Hair follicular keratinocyte (primary cell): Measurements from ENCODE around the gene PPIL3. TPM values are rescaled to one million over a fixed set of nuclear protein-coding genes. Genes with fewer than 3 reads are reported as not detected.

Experiments
- total RNA-seq: library from RNA; depleted of rRNA; stranded (reverse); fragments of >200 nt; gene quantifications from 2 replicates; pipeline ENCODE4 v1.2.3, GENCODE V29; 2015

The PPIL3 gene
- total RNA-seq: 42.1 and 51.1 TPM in 2 replicates

DNA sequence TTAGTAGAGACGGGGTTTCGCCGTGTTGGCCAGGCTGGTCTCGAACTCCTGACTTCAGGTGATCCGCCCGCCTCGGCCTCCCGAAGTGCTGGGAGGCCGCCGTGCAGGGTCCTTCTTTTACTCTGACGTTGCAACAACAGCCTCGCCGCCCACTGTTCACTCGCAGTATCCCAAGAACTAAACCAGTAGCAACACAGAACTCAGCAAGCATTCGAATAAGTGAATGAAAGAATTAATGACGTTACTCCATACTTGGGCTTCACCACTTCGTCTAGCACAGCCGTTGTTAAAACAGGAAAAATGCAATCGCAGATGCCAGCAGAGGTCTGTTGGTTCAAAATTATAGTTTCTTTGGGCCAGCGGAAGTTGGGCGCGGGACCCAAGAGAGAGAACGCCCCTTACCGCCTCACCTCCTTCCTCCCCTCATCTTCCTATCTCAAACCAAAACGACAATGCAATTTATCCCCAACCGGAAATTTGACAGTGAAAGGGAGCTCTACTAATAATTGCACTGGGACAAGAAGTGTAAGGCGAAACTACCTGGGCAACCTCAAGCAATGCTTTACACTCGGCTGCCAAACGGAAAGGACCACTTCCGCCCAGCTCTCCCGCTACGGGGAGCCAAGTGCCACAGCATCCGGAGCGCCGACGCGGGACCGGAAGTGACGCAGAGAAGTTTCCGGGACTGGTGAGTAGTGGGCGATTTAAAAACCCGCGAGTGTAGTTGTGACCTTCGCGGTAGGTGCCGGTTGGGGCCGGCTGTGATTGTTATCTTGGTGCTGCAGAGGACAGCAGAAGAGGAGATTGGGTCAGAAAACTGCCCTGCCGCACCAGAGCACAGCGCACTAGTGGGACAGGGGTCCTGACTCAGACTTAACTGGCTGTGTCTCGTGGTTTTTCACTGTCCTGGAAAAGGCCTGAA is at the start of gene PPIL3, which contains the start of gene NIF3L1:
TSS of gene PPIL3 (minus strand) at position 374 of the 922 bp plus-strand sequence. CDS start 1,462 bp downstream, outside the sequence.
TSS of gene NIF3L1 (plus strand) at position 668 of the 922 bp plus-strand sequence. CDS start 2,573 bp downstream, outside the sequence.

DNA sequence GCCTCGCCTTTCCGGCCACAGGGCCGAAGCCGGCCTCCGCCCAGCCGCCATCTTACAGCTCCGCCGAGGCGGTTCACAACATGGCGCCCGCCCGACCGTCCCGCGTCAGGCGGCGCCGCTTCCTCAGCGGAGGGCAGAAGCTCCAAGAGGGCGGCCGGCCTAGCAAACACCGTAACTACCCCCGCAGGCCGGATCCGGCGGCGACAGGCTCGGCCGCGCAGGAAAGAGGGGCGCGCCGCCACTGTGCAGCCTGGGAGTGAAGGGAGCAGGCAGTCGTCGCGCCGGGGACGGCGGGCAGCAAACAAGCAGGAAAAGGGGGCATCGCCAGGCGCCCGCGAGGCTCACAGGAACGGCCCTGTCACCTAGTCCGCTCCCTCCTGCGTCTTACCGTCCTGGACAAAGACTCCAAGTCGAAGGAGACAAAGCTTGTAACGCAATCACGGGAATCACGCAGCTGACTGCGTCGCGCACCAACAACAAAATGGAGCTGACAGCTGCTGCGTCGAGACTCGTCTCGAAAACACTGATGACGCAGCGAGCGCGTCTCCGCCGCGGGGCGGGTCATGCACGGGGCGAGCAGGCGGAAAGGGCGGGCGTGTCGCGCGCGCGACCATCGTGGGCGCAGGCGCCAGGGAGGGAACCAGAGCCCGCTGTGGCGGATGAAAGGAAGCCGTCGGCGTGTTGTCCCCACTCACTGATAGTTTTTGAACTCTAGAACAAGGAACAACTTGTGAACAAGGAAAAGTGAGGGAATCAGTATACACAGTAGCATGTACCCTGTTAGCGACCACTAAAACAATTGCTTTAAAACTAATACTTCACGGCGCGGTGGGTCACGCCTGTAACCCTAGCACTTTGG is 24.5 kb downstream of the PPIL3 start, which contains the start of gene CLK1:
TSS of gene CLK1 (minus strand) at position 483 of the 859 bp plus-strand sequence. CDS start 2,796 bp downstream, outside the sequence.

Other genes starting within 250 kb of the PPIL3 start
- gene BZW1, start 77.2 kb downstream of the PPIL3 start, total RNA-seq: 512 and 546 TPM in 2 replicates
- gene CLK1, start 24.4 kb downstream of the PPIL3 start, total RNA-seq: 21.7 and 21.9 TPM in 2 replicates
- 25.2 and 36.6 TPM in 2 replicates for gene NIF3L1, start 294 bp upstream of the PPIL3 start, total RNA-seq
- gene ORC2, start 74.6 kb upstream of the PPIL3 start, total RNA-seq: 16.2 and 18.9 TPM in 2 replicates
- gene HYCC2, start 182.6 kb upstream of the PPIL3 start, total RNA-seq: 2.6 and 3.6 TPM in 2 replicates
- gene NDUFB3, start 182.9 kb upstream of the PPIL3 start, total RNA-seq: 79.6 and 96.1 TPM in 2 replicates
- gene CFLAR, start 227.1 kb upstream of the PPIL3 start, total RNA-seq: 32.9 and 50.2 TPM in 2 replicates